Mesenchymal stem cell (in vitro differentiated cells and primary cell): Measurements from ENCODE around the gene TM4SF18.
A peak's percentile ranks its signal among the peaks of the same experiment; 100 is the strongest.
"Not testable (repeated sequence)": the region's sequence is repeated elsewhere in the genome, so short reads cannot be mapped to it uniquely, and the experiment has no call there.

Source experiments
- DNase-seq: peaks from one replicate; pipeline ENCODE4 v3.0.0-alpha.2; 2013
- H2AFZ ChIP-seq: one replicate; pipeline ENCODE4 v1.6.1; 2013; ENCODE audit warnings: low read depth, mild to moderate bottlenecking, control low read depth, inconsistent platforms, low read length, moderate library complexity
- H2AK5ac ChIP-seq: 2 replicates; pipeline ENCODE4 v1.6.1; 2013; ENCODE audit warnings: low read length, moderate library complexity, mild to moderate bottlenecking, inconsistent platforms; ENCODE audit not compliant: severe bottlenecking
- H2BK120ac ChIP-seq: one replicate; pipeline ENCODE4 v1.6.1; 2013; ENCODE audit warnings: low read depth, mild to moderate bottlenecking, inconsistent platforms, low read length, moderate library complexity
- H2BK12ac ChIP-seq, 2 experiments: one replicate each; pipeline ENCODE4 v1.6.1; 2013; ENCODE audit warnings: inconsistent platforms in 2 of 2, low read length in 2 of 2, mild to moderate bottlenecking in 2 of 2, moderate library complexity in 2 of 2, control low read depth in 1 of 2
- H2BK15ac ChIP-seq: one replicate; pipeline ENCODE4 v1.6.1; 2013; ENCODE audit warnings: mild to moderate bottlenecking, low read depth, inconsistent platforms; ENCODE audit not compliant: poor library complexity, severe bottlenecking
- H2BK5ac ChIP-seq: 2 replicates; pipeline ENCODE4 v1.6.1; 2013; ENCODE audit warnings: low read depth, mild to moderate bottlenecking, low read length, control low read depth, inconsistent platforms; ENCODE audit not compliant: poor library complexity, severe bottlenecking
- H3K14ac ChIP-seq, 2 experiments: one replicate each; pipeline ENCODE4 v1.6.1; 2013; ENCODE audit warnings: inconsistent platforms in 2 of 2, low read length in 2 of 2, control low read depth in 1 of 2, mild to moderate bottlenecking in 1 of 2, moderate library complexity in 1 of 2
- H3K18ac ChIP-seq, 2 experiments: one replicate each; pipeline ENCODE4 v1.6.1; 2013; ENCODE audit warnings: inconsistent platforms in 2 of 2, low read length in 2 of 2, control low read depth in 1 of 2, low read depth in 1 of 2, mild to moderate bottlenecking in 1 of 2
- H3K23ac ChIP-seq, 2 experiments: one replicate each; pipeline ENCODE4 v1.6.1; 2013; ENCODE audit warnings: inconsistent platforms in 2 of 2, low read length in 2 of 2, mild to moderate bottlenecking in 2 of 2, moderate library complexity in 2 of 2, control low read depth in 1 of 2
- H3K27ac ChIP-seq: 2 replicates; pipeline ENCODE4 v1.5.1; 2013; ENCODE audit warnings: mild to moderate bottlenecking, moderate library complexity, low read length, control low read depth, inconsistent platforms; ENCODE audit not compliant: poor library complexity, severe bottlenecking
- H3K27me3 ChIP-seq, 2 experiments: 2 replicates each; pipeline versions ENCODE4 v1.6.1 to v1.7.0; 2013; ENCODE audit warnings: low read length in 2 of 2, mild to moderate bottlenecking in 2 of 2, moderate library complexity in 2 of 2, control low read depth in 1 of 2, inconsistent platforms in 1 of 2; ENCODE audit not compliant: control insufficient read depth in 1 of 2, insufficient read depth in 1 of 2
- H3K36me3 ChIP-seq, 2 experiments: 2 replicates each; pipeline versions ENCODE4 v1.6.1 to v1.7.0; 2013; ENCODE audit warnings: low read length in 2 of 2, control low read depth in 1 of 2, inconsistent platforms in 1 of 2, low read depth in 1 of 2, mild to moderate bottlenecking in 1 of 2; ENCODE audit not compliant: insufficient read depth in 2 of 2, control insufficient read depth in 1 of 2
- H3K4ac ChIP-seq, 2 experiments: one replicate each; pipeline ENCODE4 v1.6.1; 2013; ENCODE audit warnings: inconsistent platforms in 2 of 2, low read length in 2 of 2, mild to moderate bottlenecking in 2 of 2, moderate library complexity in 2 of 2, control low read depth in 1 of 2, low read depth in 1 of 2
- H3K4me1 ChIP-seq: 2 replicates; pipeline ENCODE4 v1.6.1; 2013; ENCODE audit warnings: low read depth, low read length, control low read depth; ENCODE audit not compliant: control insufficient read depth, insufficient read depth
- H3K4me2 ChIP-seq: 2 replicates; pipeline ENCODE4 v1.6.1; 2013; ENCODE audit warnings: low read length, mild to moderate bottlenecking, inconsistent platforms; ENCODE audit not compliant: poor library complexity, severe bottlenecking
- H3K4me3 ChIP-seq, 2 experiments: 2 replicates each; pipeline versions ENCODE4 v1.5.1 to v1.7.0; 2013; ENCODE audit warnings: low read length in 2 of 2, mild to moderate bottlenecking in 2 of 2, control low read depth in 1 of 2, low read depth in 1 of 2; ENCODE audit not compliant: insufficient read depth in 1 of 2
- H3K79me1 ChIP-seq: replicated peaks from 2 replicates; pipeline ENCODE4 v1.6.1; 2013; ENCODE audit warnings: mild to moderate bottlenecking, control low read depth, low read length, inconsistent platforms; ENCODE audit not compliant: poor library complexity, severe bottlenecking
- H3K9ac ChIP-seq: 2 replicates; pipeline ENCODE4 v1.7.0; 2013; ENCODE audit warnings: mild to moderate bottlenecking, low read length, moderate library complexity
- H3K9me3 ChIP-seq: 2 replicates; pipeline ENCODE4 v1.7.0; 2013; ENCODE audit warnings: mild to moderate bottlenecking, low read length; ENCODE audit not compliant: control insufficient read depth
- H4K8ac ChIP-seq: one replicate; pipeline ENCODE4 v1.6.1; 2013; ENCODE audit warnings: inconsistent platforms, mild to moderate bottlenecking, low read length, moderate library complexity
- H4K91ac ChIP-seq: one replicate; pipeline ENCODE4 v1.6.1; 2013; ENCODE audit warnings: mild to moderate bottlenecking, low read length, inconsistent platforms
- WGBS: methylation state at CpG from one replicate; pipeline ENCODE4 v1.1.7; 2013; ENCODE audit warnings: mixed read lengths; 5-methylcytosine and 5-hydroxymethylcytosine counted together

Gene TM4SF18

GRCh38 chr3:149340310-149340933 is 7.0 kb upstream of the TM4SF18 start:
- Histone ChIP-seq H3K79me1 (no peaks in the 10 kb centered on the region), H2AK5ac (peak overlapping the region; percentile 96), H3K14ac (no peak overlapping the region), H2AFZ (no peak overlapping the region), H2BK15ac (no peak overlapping the region), H4K91ac (no peak overlapping the region), H3K4me3 (peak overlapping the region in 1 of 2 experiments; percentile 17), H4K8ac (peak overlapping the region; percentile 62), H3K18ac (peak overlapping the region in 1 of 2 experiments; percentile 92), H3K27ac (peak overlapping the region; percentile 100), H2BK5ac (peak overlapping the region; percentile 98), H3K9me3 (no peaks in the 10 kb centered on the region), H3K4ac (peak overlapping the region in 1 of 2 experiments; percentile 24), H2BK12ac (peak overlapping the region in 1 of 2 experiments; percentile 75), H3K27me3 (no peaks in the 10 kb centered on the region), H3K36me3 (no peaks in the 10 kb centered on the region), H2BK120ac (no peak overlapping the region), H3K9ac (peak overlapping the region; percentile 84), H3K4me2 (no peak overlapping the region), H3K4me1 (peaks cover 7% of the 10 kb centered on the region), H3K23ac (no peak overlapping the region)
- WGBS, result no CpG with 5 or more reads among the region's 1 CpG
- DNase-seq, result no peak

GRCh38 chr3:149339931-149340309 is 6.5 kb upstream of the TM4SF18 start:
- H3K18ac ChIP-seq, result no peak overlapping the region
- H3K9ac ChIP-seq, result peak overlapping the region; percentile 84
- H2BK5ac ChIP-seq, result no peak overlapping the region
- H2BK15ac ChIP-seq, result no peak overlapping the region
- H3K4me3 ChIP-seq, result peak overlapping the region in 1 of 2 experiments; percentile 17
- H3K4me1 ChIP-seq, result peaks cover 7% of the 10 kb centered on the region
- no peak overlapping the region for H2BK12ac ChIP-seq
- H3K27me3 ChIP-seq, result no peaks in the 10 kb centered on the region
- H4K8ac ChIP-seq, result peak overlapping the region; percentile 53
- no peak overlapping the region for H3K14ac ChIP-seq
- H3K79me1 ChIP-seq, result no peaks in the 10 kb centered on the region
- no peaks in the 10 kb centered on the region for H3K36me3 ChIP-seq
- H2AFZ ChIP-seq, result no peak overlapping the region
- H3K4ac ChIP-seq, result no peak overlapping the region
- peak; percentile 88 for DNase-seq
- H3K23ac ChIP-seq, result no peak overlapping the region
- no peak overlapping the region for H3K4me2 ChIP-seq
- H2AK5ac ChIP-seq, result no peak overlapping the region
- no peaks in the 10 kb centered on the region for H3K9me3 ChIP-seq
- H4K91ac ChIP-seq, result no peak overlapping the region
- H3K27ac ChIP-seq, result peak overlapping the region; percentile 100
- H2BK120ac ChIP-seq, result no peak overlapping the region
- WGBS, result 5% methylated on average over 4 of the region's 5 CpGs

GRCh38 chr3:149337486-149337885 is 4.0 kb upstream of the TM4SF18 start:
- no CpG with 5 or more reads among the region's 1 CpG for WGBS
- H4K91ac ChIP-seq, H3K4me2 ChIP-seq, H3K36me3 ChIP-seq, H3K79me1 ChIP-seq, DNase-seq, H2BK5ac ChIP-seq, H3K4me1 ChIP-seq, H3K27ac ChIP-seq, H2AK5ac ChIP-seq, H3K18ac ChIP-seq, H3K4me3 ChIP-seq, H3K27me3 ChIP-seq, H3K9me3 ChIP-seq, H2BK120ac ChIP-seq, H2AFZ ChIP-seq, H3K4ac ChIP-seq, H2BK15ac ChIP-seq, H3K23ac ChIP-seq, H3K14ac ChIP-seq, H3K9ac ChIP-seq, H4K8ac ChIP-seq, H2BK12ac ChIP-seq: not testable (repeated sequence)

GRCh38 chr3:149336925-149337324 is 3.5 kb upstream of the TM4SF18 start:
- H2BK12ac ChIP-seq, result no peak overlapping the region
- H3K4me3 ChIP-seq, result no peak overlapping the region
- DNase-seq, result no peak
- no peak overlapping the region for H3K14ac ChIP-seq
- H3K4ac ChIP-seq, result no peak overlapping the region
- H3K27me3 ChIP-seq, result no peaks in the 10 kb centered on the region
- H2BK5ac ChIP-seq, result no peak overlapping the region
- H3K4me1 ChIP-seq, result peaks cover 3% of the 10 kb centered on the region
- no peak overlapping the region for H3K23ac ChIP-seq
- no peak overlapping the region for H3K4me2 ChIP-seq
- no peak overlapping the region for H3K9ac ChIP-seq
- no peak overlapping the region for H2AFZ ChIP-seq
- H3K36me3 ChIP-seq, result no peaks in the 10 kb centered on the region
- peak overlapping the region; percentile 62 for H4K8ac ChIP-seq
- no peak overlapping the region for H2BK120ac ChIP-seq
- no peak overlapping the region for H4K91ac ChIP-seq
- H3K18ac ChIP-seq, result peak overlapping the region in 1 of 2 experiments; percentile 59
- H2AK5ac ChIP-seq, result peak overlapping the region; percentile 77
- no peaks in the 10 kb centered on the region for H3K9me3 ChIP-seq
- H3K79me1 ChIP-seq, result no peaks in the 10 kb centered on the region
- no peak overlapping the region for H2BK15ac ChIP-seq
- H3K27ac ChIP-seq, result no peak overlapping the region
